ENCODE data around the gene MAP1S.
A peak's percentile ranks its signal among the peaks of the same experiment; 100 is the strongest.

Gene MAP1S

DNA sequence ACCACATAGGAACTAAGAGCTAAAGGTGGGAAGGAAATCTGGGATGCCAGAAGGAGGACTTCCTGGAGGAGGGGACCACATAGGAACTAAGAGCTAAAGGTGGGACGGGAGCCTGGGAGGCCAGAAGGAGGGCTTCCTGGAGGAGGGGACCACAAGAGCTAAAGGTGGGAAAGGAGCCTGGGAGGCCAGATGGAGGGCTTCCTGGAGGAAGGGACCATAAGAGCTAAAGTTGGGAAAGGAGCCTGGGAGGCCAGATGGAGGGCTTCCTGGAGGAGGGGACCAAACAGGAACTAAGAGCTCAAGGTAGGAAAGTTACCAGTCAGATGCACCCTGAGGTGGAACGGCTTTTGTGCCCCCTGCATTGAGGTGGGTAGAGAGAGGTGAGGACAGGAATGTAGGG, 22.2 kb downstream of the MAP1S start:
- DNase-seq = no peak

DNA sequence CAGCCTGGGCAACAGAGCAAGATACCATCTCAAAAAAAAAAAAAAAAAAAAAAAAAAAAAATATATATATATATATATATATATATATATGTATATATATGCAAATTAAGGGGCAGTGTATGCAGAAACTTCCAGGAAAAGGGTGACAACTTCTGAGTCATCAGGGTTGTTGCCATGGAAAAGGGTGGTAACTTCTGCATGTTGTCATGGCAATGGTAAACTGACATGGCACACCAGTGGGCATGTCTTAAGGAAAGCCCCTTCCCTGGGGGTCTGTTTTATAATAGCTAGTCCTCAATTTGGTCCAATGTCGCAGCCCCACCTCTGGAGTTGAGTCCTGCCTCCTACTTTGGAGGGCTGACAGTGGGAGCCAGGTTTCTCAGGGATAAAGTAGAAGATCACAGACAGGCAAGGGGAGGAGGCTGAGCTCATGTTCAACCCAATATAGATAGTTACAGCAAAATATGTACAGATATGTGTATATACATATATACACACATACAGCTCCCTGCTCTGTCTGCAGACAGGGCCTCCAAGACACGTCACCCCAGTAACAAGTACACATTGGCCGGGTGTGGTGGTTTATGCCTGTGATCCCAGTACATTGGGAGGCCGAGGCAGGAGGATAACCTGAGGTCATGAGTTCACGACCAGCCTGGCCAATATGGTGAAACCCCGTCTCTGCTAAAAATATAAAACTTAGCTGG, 24.7 kb downstream of the MAP1S start:
- DNase-seq = peak; percentile 59

DNA sequence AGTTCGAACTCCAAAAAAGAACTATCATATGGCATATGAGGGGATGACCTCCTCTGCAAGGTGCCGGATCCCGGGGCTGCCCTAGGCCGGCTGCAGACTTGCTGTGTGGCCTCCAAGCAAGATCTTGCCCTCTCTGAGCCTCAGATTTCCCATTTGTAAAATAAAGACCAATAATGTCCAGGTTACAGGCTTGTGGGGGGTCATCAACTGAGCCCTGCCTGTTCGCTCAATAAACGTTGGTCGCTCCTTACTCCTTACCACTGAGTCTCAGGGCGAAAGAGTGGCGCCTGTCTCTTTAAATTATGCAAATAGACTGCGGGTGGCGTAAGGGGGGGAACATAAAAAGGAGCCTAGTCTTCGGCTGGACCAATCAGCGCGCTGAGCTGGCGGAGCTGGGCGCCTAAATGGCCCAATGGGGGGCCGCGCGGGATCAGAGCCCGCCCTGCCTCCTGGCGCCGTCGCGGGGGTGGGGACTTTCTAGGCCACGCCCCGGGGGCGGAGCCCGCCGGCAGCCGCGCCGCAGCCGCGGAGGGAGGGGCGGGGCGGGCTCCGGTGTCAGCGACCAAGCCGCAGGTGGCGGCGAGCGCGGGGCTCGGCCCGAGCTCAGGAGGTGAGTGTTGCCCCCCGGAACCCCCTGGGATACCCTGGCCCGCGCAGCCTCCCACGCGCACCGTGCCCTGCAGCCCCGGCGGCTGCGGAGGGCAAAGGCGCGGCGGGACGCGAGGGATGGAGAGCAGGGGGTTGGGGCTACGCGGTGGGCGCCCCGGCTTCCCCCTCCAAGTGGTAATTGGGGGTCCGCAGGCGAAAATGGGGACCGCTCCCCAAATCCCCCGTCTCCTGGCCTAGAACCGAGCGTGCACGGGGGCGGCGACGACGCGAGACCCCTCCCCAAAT, 28.2 kb downstream of the MAP1S start:
- DNase-seq = peak; percentile 94

DNA sequence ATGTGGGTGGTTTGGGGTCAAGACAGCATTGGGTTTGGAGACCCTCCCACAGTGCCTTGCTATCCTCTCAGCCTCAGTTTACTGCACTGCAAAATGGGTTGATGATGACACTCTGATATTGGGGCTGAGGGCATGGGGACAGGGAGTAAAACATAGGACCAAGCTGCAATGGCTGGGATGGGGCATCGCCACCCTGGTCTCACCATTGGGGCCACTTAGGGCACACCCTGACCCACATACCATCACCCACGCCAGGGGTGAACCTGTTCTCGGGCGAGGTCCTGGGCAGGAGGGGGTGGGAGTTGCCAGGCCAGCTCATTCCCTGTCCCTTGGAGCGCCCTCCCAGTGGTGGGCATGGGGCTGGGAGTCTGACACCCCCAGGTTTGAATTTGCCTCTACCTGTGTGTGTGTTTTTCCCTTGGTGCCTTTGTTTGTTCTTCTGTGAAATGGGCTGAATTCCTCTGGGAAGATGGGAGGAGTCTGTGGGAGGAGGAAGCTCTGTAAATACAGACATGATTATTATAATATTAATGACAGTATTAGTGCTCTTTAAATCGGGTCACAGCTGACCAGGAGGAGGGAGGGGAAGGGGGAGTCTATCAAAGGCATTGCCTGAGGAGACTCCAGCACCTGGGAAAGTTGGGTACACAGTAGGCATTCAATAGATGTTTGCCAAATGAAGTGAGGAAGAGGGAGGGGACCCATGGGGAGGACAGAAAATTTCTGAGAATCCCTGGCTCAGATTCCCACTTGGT, 29.8 kb downstream of the MAP1S start:
- DNase-seq = no peak

DNA sequence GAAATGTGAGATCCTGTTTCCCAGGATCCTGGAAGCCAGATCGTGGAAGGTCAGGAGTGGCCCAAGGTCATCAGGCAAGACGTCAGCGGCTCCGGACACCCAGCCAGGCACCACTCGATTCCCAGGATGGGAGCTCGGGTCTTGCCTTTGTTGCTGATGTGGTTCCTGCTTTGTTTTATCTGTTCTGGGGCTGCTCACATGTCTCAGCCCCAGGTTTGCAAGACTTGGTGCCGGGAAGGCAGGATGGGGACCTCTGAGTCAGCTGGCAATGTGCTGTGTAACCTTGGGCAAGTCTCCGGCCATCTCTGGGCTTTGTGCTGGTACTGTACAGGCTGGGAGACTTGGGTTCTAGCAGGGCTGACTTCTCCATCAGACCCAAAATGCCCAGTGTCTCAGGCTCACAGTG, 30.6 kb downstream of the MAP1S start:
- no peak for DNase-seq

- DNase-seq = no peak
Observed at GRCh38 chr19:17751103-17751911, 32.0 kb downstream of the MAP1S start, which contains the start of gene FCHO1. FCHO1 (plus strand) TSS chr19:17751477; CDS start chr19:17755165, 3,688 bp downstream.

DNA sequence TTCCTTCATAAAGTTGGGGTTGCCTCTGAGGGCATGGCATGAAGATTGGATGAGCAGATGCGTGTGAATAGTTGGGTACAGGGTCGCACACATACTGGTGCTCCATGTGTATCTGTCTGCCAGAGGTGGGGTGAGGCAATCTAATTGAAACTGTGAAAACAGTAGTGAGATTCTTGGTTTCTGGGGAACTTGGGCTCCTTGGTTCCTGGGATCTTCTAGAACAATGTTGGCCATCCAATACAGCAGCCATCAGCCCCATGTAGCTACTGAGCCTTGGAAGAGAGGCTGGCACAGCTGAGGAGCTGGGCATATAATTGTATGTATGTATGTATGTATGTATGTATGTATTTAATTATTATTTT, 32.6 kb downstream of the MAP1S start:
- DNase-seq = no peak

DNA sequence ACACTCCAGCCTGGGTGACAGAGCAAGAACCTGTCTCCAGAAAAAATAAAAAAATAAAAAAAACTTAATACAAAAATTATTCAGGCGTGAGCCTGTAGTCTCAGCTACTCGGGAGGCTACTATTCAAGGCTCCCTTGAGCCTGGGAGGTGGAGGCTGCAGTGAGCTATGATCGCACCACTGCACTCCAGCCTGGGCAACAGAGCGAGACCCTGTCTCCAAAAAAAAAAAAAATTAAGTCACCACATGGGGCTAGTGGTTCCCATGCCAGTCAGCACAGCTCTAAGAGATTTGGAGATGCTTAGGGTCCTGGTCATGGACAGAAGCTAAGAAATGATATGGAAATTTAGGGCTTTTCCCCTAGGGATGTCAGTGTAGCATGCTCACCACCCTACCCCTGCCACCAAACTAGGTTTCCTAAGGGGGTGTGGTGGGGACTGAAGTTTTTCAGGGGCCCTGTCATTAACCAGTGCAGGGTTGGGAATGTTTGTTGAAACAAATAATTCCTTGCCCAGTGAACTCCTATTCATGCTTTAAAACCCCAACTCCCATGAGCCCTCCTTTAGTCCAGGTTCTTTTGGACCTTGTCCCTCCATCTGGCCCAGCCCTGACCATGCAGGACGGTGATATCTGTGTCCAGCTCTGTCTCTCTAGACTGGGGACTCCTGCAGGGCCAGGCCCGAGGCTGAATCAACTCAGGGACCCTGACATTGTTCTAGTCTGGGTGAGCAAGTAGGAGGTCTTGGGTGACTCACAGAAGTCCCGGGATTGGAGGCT, 33.8 kb downstream of the MAP1S start:
- no peak for DNase-seq

GRCh38 chr19:17753976-17754375, 34.7 kb downstream of the MAP1S start:
- no peak for DNase-seq

DNA sequence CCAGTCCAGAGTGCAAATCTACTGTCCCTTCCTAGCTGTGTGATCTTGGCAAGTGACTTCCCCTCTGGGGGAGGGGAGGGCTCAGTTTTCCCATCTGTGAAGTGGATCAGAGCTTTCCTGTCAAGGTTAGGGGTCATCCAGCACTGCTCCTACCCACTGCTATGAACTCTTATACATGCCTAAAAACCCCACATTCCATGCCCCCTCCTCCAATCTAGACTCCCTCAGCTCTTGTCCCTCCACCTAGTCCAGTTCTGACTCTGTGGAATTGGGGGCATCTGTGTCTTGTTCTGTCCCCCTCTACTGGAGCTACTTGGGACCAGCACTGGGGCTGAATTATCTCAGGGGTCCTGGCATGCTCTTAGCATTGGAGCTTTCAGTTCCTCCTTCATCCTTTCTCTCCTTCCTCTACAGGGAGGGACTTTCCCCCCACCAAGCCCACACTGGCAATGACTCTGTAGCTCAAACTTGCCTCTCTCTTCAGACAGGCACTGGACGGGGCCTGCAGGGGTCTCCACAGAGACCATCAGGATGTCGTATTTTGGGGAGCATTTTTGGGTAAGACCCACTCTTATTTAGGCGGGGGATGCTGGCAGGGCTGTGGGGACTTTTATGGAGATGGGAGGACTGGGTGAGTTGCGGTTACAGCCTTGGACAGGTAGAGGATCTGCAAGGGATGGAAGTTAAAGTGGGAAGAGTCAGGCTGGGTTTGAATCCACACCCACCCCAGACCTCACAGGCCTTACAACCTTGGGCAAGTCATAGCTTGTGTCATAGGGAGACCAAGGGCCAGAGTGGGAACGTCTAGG, 35.6 kb downstream of the MAP1S start:
- no peak for DNase-seq

DNA sequence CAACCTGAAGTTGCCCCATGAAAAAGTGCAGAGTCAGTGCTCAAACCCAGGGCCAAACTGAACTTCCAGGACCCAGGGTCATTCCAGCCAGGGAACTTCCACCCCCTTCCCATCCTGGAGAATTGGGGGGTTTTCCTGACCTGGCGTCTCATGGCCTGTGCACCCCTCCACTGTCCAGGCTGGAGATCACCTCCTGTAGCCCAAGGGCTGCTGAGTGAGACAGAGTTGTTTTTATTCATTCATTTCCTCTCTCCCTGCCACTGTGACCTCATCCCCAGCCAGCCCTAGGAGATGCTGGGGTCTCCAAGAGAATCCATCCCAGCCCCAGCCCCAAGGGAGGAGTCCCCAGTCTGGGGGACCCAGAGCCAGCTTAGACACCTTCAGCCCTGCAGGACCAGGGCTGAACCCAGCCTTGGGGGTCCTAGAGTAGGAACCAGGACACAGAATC, 36.2 kb downstream of the MAP1S start:
- no peak for DNase-seq

- DNase-seq = peak; percentile 41
Observed at GRCh38 chr19:17755977-17756670, 36.8 kb downstream of the MAP1S start.

DNA sequence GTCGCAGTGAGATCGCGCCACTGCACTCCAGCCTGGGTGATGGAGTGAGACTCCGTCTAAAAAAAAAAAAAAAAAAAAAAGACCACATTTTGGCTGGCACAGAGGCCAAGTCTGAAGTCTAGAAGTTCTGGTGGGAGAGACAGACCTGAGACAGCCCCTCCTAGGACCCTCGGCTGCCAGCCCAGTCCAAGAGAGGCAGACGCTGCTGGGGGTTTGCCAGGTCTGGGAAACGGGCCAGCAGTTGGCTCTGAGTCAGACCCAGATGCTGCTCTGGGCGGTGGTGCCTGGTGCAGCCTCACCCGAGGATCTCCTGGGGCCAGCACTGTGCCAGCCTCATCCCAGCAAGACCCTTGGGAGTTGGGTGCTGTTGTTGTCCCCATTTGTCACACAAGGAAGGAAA, 37.8 kb downstream of the MAP1S start:
- peak; percentile 43 for DNase-seq

GRCh38 chr19:17758515-17758914, 39.2 kb downstream of the MAP1S start:
- no peak for DNase-seq

GRCh38 chr19:17761148-17761547, 41.9 kb downstream of the MAP1S start:
- no peak for DNase-seq

- peak; percentile 61 for DNase-seq
Observed at GRCh38 chr19:17762505-17763229, 43.4 kb downstream of the MAP1S start.

- DNase-seq = no peak
Observed at GRCh38 chr19:17764348-17764747, 45.1 kb downstream of the MAP1S start.

DNA sequence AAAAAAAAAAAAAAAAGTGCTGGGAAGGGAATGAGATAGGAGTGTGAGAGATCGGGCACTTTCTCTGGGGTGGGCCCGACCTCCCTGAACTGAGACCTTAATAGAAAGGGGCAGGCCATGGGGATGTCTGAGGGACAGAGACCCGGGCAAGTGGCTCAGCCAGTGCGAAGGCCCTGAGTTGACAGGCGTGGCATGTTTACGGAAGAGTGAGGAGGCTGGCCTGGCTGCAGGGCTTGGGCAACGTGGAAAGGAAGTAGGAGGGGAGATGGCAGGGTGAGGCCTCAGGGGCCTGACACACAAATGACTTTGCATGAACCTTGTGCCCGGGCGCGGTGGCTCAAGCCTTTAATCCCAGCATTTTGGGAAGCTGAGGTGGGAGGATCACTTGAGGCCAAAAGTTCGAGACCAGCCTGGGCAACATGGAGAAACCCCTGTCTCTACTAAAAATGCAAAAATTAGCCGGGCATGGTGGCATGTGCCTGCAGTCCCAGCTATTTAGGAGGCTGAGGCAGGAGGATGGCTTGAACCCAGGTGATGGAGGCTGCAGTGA, 45.9 kb downstream of the MAP1S start:
- no peak for DNase-seq

GRCh38 chr19:17766543-17767131, 47.4 kb downstream of the MAP1S start:
- peak; percentile 76 for DNase-seq

All from fibroblast of skin of right biceps (primary cell).